Activated CD4-positive, CD25-positive, alpha-beta regulatory T cell treated with anti-CD3 and anti-CD28 coated beads, Interleukin-2, amount 50 U/mL, for 16 hours (primary cell): ENCODE results near the gene ERF.

ENCODE experiments used
- DNase-seq: peaks from one replicate; pipeline ENCODE4 v3.0.0-alpha.2; 2020; ENCODE audit warnings: low read depth, low spot score

ERF gene

GRCh38 chr19:42254089-42254849, 659 bp downstream of the ERF start:
- DNase-seq, result peak; percentile 67

- DNase-seq, result peak; percentile 36
These were observed 1.5 kb downstream of the ERF start for GRCh38 chr19:42253245-42254088.

- no peak for DNase-seq
These were observed 2.3 kb downstream of the ERF start for GRCh38 chr19:42252365-42253244.

- no peak for DNase-seq
These were observed 3.2 kb downstream of the ERF start for GRCh38 chr19:42251572-42252358.

- no peak for DNase-seq
These were observed 4.0 kb downstream of the ERF start for GRCh38 chr19:42250666-42251531.

GRCh38 chr19:42250183-42250665, 4.7 kb downstream of the ERF start:
- DNase-seq, result no peak

- DNase-seq, result no peak
These were observed 5.2 kb downstream of the ERF start for GRCh38 chr19:42249769-42250168.

GRCh38 chr19:42249149-42249750, 5.7 kb downstream of the ERF start:
- no peak for DNase-seq

- no peak for DNase-seq
These were observed 6.4 kb downstream of the ERF start for GRCh38 chr19:42248270-42249148.

GRCh38 chr19:42247640-42248199, 7.2 kb downstream of the ERF start:
- no peak for DNase-seq

- DNase-seq, result no peak
These were observed 7.8 kb downstream of the ERF start for GRCh38 chr19:42246922-42247639.

- DNase-seq, result no peak
These were observed 8.6 kb downstream of the ERF start for GRCh38 chr19:42246143-42246921.

- DNase-seq, result no peak
These were observed 9.7 kb downstream of the ERF start for GRCh38 chr19:42245231-42245630.

GRCh38 chr19:42244347-42245220, 10.3 kb downstream of the ERF start:
- peak; percentile 89 for DNase-seq

- peak; percentile 92 for DNase-seq
These were observed 12.2 kb downstream of the ERF start, which contains the start of gene GSK3A for GRCh38 chr19:42242512-42243409. GSK3A (minus strand) TSS chr19:42242602; CDS start chr19:42242465, 137 bp downstream.
